DND-41 (cell line): ENCODE results near the gene CRACDL.
A peak's percentile ranks its signal among the peaks of the same experiment; 100 is the strongest.

Source experiments
- ATAC-seq: fragments of 200-7000 bp; cut with Tn5 transposase; 3 replicates; pipeline ENCODE4 v1.9.1; 2021; ENCODE audit warnings: low read depth; ENCODE audit not compliant: insufficient read depth
- DNase-seq: peaks from one replicate; pipeline ENCODE4 v3.0.0-alpha.2; 2020
- H2AFZ ChIP-seq: 2 replicates; pipeline ENCODE4 v1.6.0; 2012; ENCODE audit warnings: low read depth, low read length
- H3K27ac ChIP-seq: 2 replicates; pipeline ENCODE4 v1.5.1; 2012; ENCODE audit warnings: low read length, inconsistent platforms
- H3K27me3 ChIP-seq: fragments of 200-600 bp; sonication (generic); 2 replicates; pipeline ENCODE4 v1.6.0; 2012; ENCODE audit warnings: low read length, mild to moderate bottlenecking, inconsistent platforms; ENCODE audit not compliant: insufficient read depth, poor library complexity
- H3K36me3 ChIP-seq: 2 replicates; pipeline ENCODE4 v1.5.1; 2012; ENCODE audit warnings: low read length, inconsistent platforms; ENCODE audit not compliant: insufficient read depth
- H3K4me1 ChIP-seq: 2 replicates; pipeline ENCODE4 v1.5.1; 2012; ENCODE audit warnings: mild to moderate bottlenecking, low read length; ENCODE audit not compliant: insufficient read depth
- H3K4me2 ChIP-seq: 2 replicates; pipeline ENCODE4 v1.6.0; 2012; ENCODE audit warnings: mild to moderate bottlenecking, moderate library complexity, low read length, inconsistent platforms; ENCODE audit not compliant: insufficient read depth
- H3K4me3 ChIP-seq, 2 experiments: fragments of 200-600 bp in 1 of 2; shearing (Covaris generic) in 1 of 2; 2 replicates each; pipeline ENCODE4 v1.5.1; 2012 to 2016; ENCODE audit warnings: inconsistent platforms in 2 of 2, low read length in 2 of 2, mild to moderate bottlenecking in 2 of 2, low read depth in 1 of 2, moderate library complexity in 1 of 2
- H3K79me2 ChIP-seq: 2 replicates; pipeline ENCODE4 v1.6.0; 2012; ENCODE audit warnings: low read length, inconsistent platforms; ENCODE audit not compliant: insufficient read depth
- H3K9ac ChIP-seq: 2 replicates; pipeline ENCODE4 v1.6.0; 2012; ENCODE audit warnings: low read depth, mild to moderate bottlenecking, inconsistent platforms, low read length, moderate library complexity
- H3K9me3 ChIP-seq: 2 replicates; pipeline ENCODE4 v1.5.1; 2012; ENCODE audit warnings: low read length, moderate library complexity, mild to moderate bottlenecking, inconsistent platforms; ENCODE audit not compliant: insufficient read depth, severe bottlenecking
- H4K20me1 ChIP-seq: 2 replicates; pipeline ENCODE4 v1.6.0; 2012; ENCODE audit warnings: low read length; ENCODE audit not compliant: insufficient read depth
- EZH2 ChIP-seq: IDR thresholded peaks from 3 replicates; pipeline ENCODE4 v1.6.1; 2012; ENCODE audit warnings: borderline replicate concordance, low read depth, mild to moderate bottlenecking, moderate library complexity, low read length, inconsistent platforms; ENCODE audit not compliant: severe bottlenecking
- TF ChIP-seq, protein P1 (sequence below): IDR thresholded peaks from 2 replicates; pipeline ENCODE4 v1.5.1; 2012; ENCODE audit warnings: borderline replicate concordance, low read length, moderate library complexity, mild to moderate bottlenecking; ENCODE audit not compliant: poor library complexity, severe bottlenecking; ENCODE audit errors: extremely low read depth

Gene CRACDL

DNA sequence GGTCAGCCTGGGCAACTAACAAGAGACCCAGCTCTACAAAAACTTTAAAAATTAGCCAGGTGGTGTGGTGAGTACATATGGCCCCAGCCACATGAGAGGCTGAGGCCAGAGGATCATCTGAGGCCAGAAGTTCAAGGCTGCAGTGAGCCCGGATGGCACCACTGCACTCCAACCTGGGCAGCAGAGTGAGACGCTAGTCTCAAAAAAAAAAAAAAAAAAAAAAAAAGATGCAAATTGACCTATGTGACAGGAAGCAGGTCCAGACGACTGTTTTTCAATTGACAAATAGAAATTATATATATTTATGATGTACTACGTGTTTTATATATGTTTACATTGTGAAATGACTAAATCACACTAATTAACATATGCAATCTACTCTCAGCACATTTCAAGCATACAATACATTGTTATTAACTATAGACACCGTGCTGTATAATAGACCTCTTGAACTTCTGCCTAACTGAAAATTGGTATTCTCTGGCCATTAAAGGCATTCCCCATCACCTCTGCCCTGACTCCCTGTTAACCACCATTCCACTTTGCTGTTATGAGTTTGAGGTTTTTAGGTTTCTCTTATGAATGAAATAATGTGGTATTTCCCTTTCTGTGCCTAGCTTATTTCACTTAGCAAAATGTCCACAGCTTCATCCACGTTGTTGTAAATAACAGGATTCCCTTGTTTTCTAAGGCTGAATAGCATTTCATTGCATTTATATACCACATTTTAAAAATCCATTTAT lies 172.6 kb downstream of the CRACDL start:
- Histone ChIP-seq H3K4me1 (peaks cover 87% of the 10 kb centered on the region), H3K27ac (peak overlapping the region; percentile 66; the same call in 1 of the 2 replicates), H3K9ac (no peak overlapping the region), H3K9me3 (no peaks in the 10 kb centered on the region), H2AFZ (no peak overlapping the region), H3K4me2 (no peak overlapping the region), H3K4me3 (no peak overlapping the region), H3K36me3 (peaks cover 24% of the 10 kb centered on the region), H3K27me3 (no peaks in the 10 kb centered on the region), H4K20me1 (no peaks in the 10 kb centered on the region), H3K79me2 (peaks cover 9% of the 10 kb centered on the region; the same call in 1 of the 2 replicates)
- TF ChIP-seq EZH2, result no peak
- TF ChIP-seq, protein P1, sequence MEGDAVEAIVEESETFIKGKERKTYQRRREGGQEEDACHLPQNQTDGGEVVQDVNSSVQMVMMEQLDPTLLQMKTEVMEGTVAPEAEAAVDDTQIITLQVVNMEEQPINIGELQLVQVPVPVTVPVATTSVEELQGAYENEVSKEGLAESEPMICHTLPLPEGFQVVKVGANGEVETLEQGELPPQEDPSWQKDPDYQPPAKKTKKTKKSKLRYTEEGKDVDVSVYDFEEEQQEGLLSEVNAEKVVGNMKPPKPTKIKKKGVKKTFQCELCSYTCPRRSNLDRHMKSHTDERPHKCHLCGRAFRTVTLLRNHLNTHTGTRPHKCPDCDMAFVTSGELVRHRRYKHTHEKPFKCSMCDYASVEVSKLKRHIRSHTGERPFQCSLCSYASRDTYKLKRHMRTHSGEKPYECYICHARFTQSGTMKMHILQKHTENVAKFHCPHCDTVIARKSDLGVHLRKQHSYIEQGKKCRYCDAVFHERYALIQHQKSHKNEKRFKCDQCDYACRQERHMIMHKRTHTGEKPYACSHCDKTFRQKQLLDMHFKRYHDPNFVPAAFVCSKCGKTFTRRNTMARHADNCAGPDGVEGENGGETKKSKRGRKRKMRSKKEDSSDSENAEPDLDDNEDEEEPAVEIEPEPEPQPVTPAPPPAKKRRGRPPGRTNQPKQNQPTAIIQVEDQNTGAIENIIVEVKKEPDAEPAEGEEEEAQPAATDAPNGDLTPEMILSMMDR, result no peak
- ATAC-seq (no peak), DNase-seq (no peak)

GRCh38 chr2:98761909-98762308 lies 174.1 kb downstream of the CRACDL start:
- no peak for TF ChIP-seq EZH2
- TF ChIP-seq, protein P1, result no peak
- H3K4me2 ChIP-seq, result no peak overlapping the region
- H3K36me3 ChIP-seq, result peaks cover 17% of the 10 kb centered on the region
- no peak overlapping the region for H3K9ac ChIP-seq
- H3K4me3 ChIP-seq, result no peak overlapping the region
- H2AFZ ChIP-seq, result no peak overlapping the region
- ATAC-seq, result no peak
- H3K4me1 ChIP-seq, result peaks cover 87% of the 10 kb centered on the region
- H3K79me2 ChIP-seq, result peaks cover 2% of the 10 kb centered on the region; the same call in 1 of the 2 replicates
- DNase-seq, result no peak
- H3K27me3 ChIP-seq, result no peaks in the 10 kb centered on the region
- H3K27ac ChIP-seq, result peak overlapping the region; percentile 66
- no peaks in the 10 kb centered on the region for H4K20me1 ChIP-seq
- no peaks in the 10 kb centered on the region for H3K9me3 ChIP-seq

GRCh38 chr2:98761267-98761781 lies 174.7 kb downstream of the CRACDL start:
- DNase-seq, result peak; percentile 44
- Histone ChIP-seq H3K9ac (no peak overlapping the region), H4K20me1 (no peaks in the 10 kb centered on the region), H3K36me3 (peaks cover 13% of the 10 kb centered on the region), H3K4me3 (no peak overlapping the region), H2AFZ (no peak overlapping the region), H3K27me3 (no peaks in the 10 kb centered on the region), H3K9me3 (no peaks in the 10 kb centered on the region), H3K4me2 (no peak overlapping the region), H3K27ac (peak overlapping the region; percentile 66), H3K79me2 (no peaks in the 10 kb centered on the region), H3K4me1 (peaks cover 83% of the 10 kb centered on the region)
- ATAC-seq, result no peak
- TF ChIP-seq, protein P1, result no peak
- no peak for TF ChIP-seq EZH2
